ENCODE data around the gene GPR75.

Gene GPR75

DNA sequence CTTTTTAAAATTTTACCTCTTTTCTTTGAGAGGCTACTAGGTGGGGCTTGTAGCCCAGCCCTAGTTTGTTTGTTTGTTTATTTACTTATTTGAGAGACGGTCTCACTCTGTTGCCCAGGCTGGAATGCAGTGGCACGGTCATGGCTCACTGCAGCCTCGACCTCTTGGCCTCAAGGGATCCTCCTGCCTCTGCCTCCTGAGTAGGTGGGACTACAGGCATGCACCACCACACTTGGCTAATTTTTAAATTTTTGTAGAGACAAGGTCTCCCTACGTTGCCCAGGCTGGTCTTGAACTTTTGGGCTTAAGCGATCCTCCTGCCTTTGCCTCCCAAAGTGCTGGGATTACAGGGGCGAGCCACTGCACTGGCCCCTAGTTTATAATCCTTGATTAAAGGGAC is 38.0 kb downstream of the GPR75 start:
- no peak overlapping the region for H2BK12ac ChIP-seq (ENCODE audit: low read length)
- H2AK5ac ChIP-seq (ENCODE audit: low read length) = no peak overlapping the region
- H2AFZ ChIP-seq (ENCODE audit: insufficient read depth, low read length, poor library complexity) = no peak overlapping the region
- H3K9ac ChIP-seq (ENCODE audit: low read length) = no peak overlapping the region
- no peak overlapping the region for H2BK120ac ChIP-seq (ENCODE audit: insufficient read depth, low read length, poor library complexity)
- no peaks in the 10 kb centered on the region for H3K79me2 ChIP-seq (ENCODE audit: control insufficient read depth, insufficient read depth, low read length, poor library complexity)
- no CpG with 5 or more reads among the region's 6 CpGs for WGBS (ENCODE audit: extremely low coverage, insufficient coverage, insufficient read length)
- H3K23ac ChIP-seq (ENCODE audit: low read length) = no peak overlapping the region
- H4K91ac ChIP-seq (ENCODE audit: low read depth, low read length) = no peak overlapping the region
- no peak overlapping the region for H3K4ac ChIP-seq (ENCODE audit: low read depth, low read length)
- H3K79me1 ChIP-seq (ENCODE audit: low read length) = no peaks in the 10 kb centered on the region
- H3K27ac ChIP-seq (ENCODE audit: low read depth, low read length) = no peak overlapping the region
- H3K27me3 ChIP-seq (ENCODE audit: insufficient read depth, low read length) = no peaks in the 10 kb centered on the region
- no peak overlapping the region for H3K14ac ChIP-seq (ENCODE audit: low read length)
- H3K4me1 ChIP-seq (ENCODE audit: control insufficient read depth in 1 of 2, insufficient read depth in 2 of 2, low read length in 2 of 2) = no peaks in the 10 kb centered on the region
- H3K18ac ChIP-seq (ENCODE audit: low read length) = no peak overlapping the region
- H3K4me2 ChIP-seq (ENCODE audit: low read length) = no peak overlapping the region
- no peaks in the 10 kb centered on the region for H3K9me3 ChIP-seq (ENCODE audit: insufficient read depth, low read depth, low read length)
- H3K36me3 ChIP-seq (ENCODE audit: control insufficient read depth in 1 of 2, insufficient read depth in 2 of 2, low read length in 2 of 2) = peaks cover 7 to 8% of the 10 kb centered on the region in 2 experiments
- no peak overlapping the region for H4K12ac ChIP-seq (ENCODE audit: low read depth, low read length)
- no peak overlapping the region for H3K4me3 ChIP-seq (ENCODE audit: low read depth, low read length)
- no peak for DNase-seq
- no peak overlapping the region for H4K8ac ChIP-seq (ENCODE audit: low read depth, low read length)
- no peak overlapping the region for H2BK5ac ChIP-seq (ENCODE audit: low read depth, low read length, poor library complexity)

DNA sequence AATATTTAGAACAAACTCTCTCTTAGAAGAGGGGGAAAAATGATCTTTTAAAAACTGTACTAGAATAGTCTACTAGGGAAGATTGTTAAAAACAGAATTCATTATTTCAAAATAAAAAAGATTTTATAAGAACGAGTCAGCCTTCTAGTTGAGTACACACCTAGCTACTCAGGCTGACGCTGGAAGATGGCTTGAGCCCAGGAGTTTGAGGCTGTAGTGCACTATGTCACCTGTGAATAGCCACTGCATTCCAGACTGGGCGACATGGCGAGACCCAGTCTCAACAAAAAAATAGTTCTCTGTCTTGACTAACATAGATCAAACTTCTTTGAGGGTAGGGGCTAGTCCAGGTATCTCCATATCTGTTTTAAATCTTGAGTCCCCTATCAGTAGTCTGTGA is 39.1 kb downstream of the GPR75 start:
- Histone ChIP-seq H3K27me3 (ENCODE audit: insufficient read depth, low read length) (no peaks in the 10 kb centered on the region), H4K12ac (ENCODE audit: low read depth, low read length) (no peak overlapping the region), H3K27ac (ENCODE audit: low read depth, low read length) (no peak overlapping the region), H2BK120ac (ENCODE audit: insufficient read depth, low read length, poor library complexity) (no peak overlapping the region), H3K4me1 (ENCODE audit: control insufficient read depth in 1 of 2, insufficient read depth in 2 of 2, low read length in 2 of 2) (no peaks in the 10 kb centered on the region), H3K4me2 (ENCODE audit: low read length) (no peak overlapping the region), H4K8ac (ENCODE audit: low read depth, low read length) (no peak overlapping the region), H2AFZ (ENCODE audit: insufficient read depth, low read length, poor library complexity) (no peak overlapping the region), H3K18ac (ENCODE audit: low read length) (no peak overlapping the region), H4K91ac (ENCODE audit: low read depth, low read length) (no peak overlapping the region), H2BK12ac (ENCODE audit: low read length) (no peak overlapping the region), H2AK5ac (ENCODE audit: low read length) (no peak overlapping the region), H3K79me1 (ENCODE audit: low read length) (no peaks in the 10 kb centered on the region), H3K4ac (ENCODE audit: low read depth, low read length) (no peak overlapping the region), H2BK5ac (ENCODE audit: low read depth, low read length, poor library complexity) (no peak overlapping the region), H3K9me3 (ENCODE audit: insufficient read depth, low read depth, low read length) (no peaks in the 10 kb centered on the region), H3K36me3 (ENCODE audit: control insufficient read depth in 1 of 2, insufficient read depth in 2 of 2, low read length in 2 of 2) (peaks cover 10% of the 10 kb centered on the region in 2 experiments), H3K14ac (ENCODE audit: low read length) (no peak overlapping the region), H3K79me2 (ENCODE audit: control insufficient read depth, insufficient read depth, low read length, poor library complexity) (no peaks in the 10 kb centered on the region), H3K9ac (ENCODE audit: low read length) (no peak overlapping the region), H3K23ac (ENCODE audit: low read length) (no peak overlapping the region), H3K4me3 (ENCODE audit: low read depth, low read length) (no peak overlapping the region)
- DNase-seq = no peak
- WGBS (ENCODE audit: extremely low coverage, insufficient coverage, insufficient read length) = no CpG with 5 or more reads among the region's 4 CpGs

DNA sequence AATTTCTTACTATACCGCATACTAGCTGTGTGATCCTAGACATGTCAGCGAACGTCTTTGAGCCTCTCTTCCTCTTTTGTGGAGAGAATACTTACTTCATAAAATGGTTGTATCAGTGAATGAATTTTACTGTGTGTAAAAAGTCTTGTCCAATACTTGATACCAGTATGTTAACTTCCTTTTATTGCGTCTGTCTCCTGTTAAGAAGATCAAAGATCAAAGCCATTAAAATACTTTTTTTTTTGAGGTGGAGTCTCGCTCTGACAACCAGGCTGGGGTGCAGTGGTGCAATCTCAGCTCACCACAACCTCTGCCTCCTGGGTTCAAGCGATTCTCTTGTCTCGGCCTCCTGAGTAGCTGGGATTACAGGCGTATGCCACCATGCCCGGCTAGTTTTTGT is 39.7 kb downstream of the GPR75 start:
- no peak overlapping the region for H3K4ac ChIP-seq (ENCODE audit: low read depth, low read length)
- H3K9ac ChIP-seq (ENCODE audit: low read length) = no peak overlapping the region
- no CpG with 5 or more reads among the region's 9 CpGs for WGBS (ENCODE audit: extremely low coverage, insufficient coverage, insufficient read length)

DNA sequence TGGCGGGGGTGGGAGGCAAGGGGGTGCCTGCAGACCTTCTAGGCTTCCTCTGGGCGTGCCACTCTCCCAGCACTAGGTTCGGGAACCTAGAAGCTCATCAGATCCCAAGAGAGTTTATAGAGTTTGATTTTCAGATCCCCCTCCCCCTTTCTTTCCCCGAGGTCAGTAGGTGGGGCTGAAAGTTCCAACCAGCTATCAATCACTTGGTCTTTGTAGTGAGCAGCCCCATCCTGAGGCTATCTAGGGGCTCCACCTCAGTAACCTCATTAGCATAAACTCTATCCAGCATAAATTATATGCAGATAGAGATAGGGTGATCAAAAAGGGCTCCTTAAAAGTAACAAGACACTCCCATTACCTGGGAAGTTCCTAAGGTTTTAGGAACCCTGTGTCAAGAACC is 40.1 kb downstream of the GPR75 start:
- H3K36me3 ChIP-seq (ENCODE audit: control insufficient read depth in 1 of 2, insufficient read depth in 2 of 2, low read length in 2 of 2) = peaks cover 11 to 12% of the 10 kb centered on the region in 2 experiments
- no peaks in the 10 kb centered on the region for H3K4me1 ChIP-seq (ENCODE audit: control insufficient read depth in 1 of 2, insufficient read depth in 2 of 2, low read length in 2 of 2)
- no peak for DNase-seq
- H3K4ac ChIP-seq (ENCODE audit: low read depth, low read length) = no peak overlapping the region
- no peak overlapping the region for H2BK5ac ChIP-seq (ENCODE audit: low read depth, low read length, poor library complexity)
- H3K79me2 ChIP-seq (ENCODE audit: control insufficient read depth, insufficient read depth, low read length, poor library complexity) = no peaks in the 10 kb centered on the region
- H3K27me3 ChIP-seq (ENCODE audit: insufficient read depth, low read length) = no peaks in the 10 kb centered on the region
- WGBS (ENCODE audit: extremely low coverage, insufficient coverage, insufficient read length) = no CpG with 5 or more reads among the region's 4 CpGs
- no peak overlapping the region for H3K4me2 ChIP-seq (ENCODE audit: low read length)
- no peak overlapping the region for H3K4me3 ChIP-seq (ENCODE audit: low read depth, low read length)
- H4K91ac ChIP-seq (ENCODE audit: low read depth, low read length) = no peak overlapping the region
- no peak overlapping the region for H2BK120ac ChIP-seq (ENCODE audit: insufficient read depth, low read length, poor library complexity)
- H3K79me1 ChIP-seq (ENCODE audit: low read length) = no peaks in the 10 kb centered on the region
- no peak overlapping the region for H2AK5ac ChIP-seq (ENCODE audit: low read length)
- no peak overlapping the region for H3K14ac ChIP-seq (ENCODE audit: low read length)
- no peak overlapping the region for H4K12ac ChIP-seq (ENCODE audit: low read depth, low read length)
- no peak overlapping the region for H2AFZ ChIP-seq (ENCODE audit: insufficient read depth, low read length, poor library complexity)
- H3K18ac ChIP-seq (ENCODE audit: low read length) = no peak overlapping the region
- no peak overlapping the region for H3K9ac ChIP-seq (ENCODE audit: low read length)
- H4K8ac ChIP-seq (ENCODE audit: low read depth, low read length) = no peak overlapping the region
- no peaks in the 10 kb centered on the region for H3K9me3 ChIP-seq (ENCODE audit: insufficient read depth, low read depth, low read length)
- no peak overlapping the region for H3K27ac ChIP-seq (ENCODE audit: low read depth, low read length)
- H3K23ac ChIP-seq (ENCODE audit: low read length) = no peak overlapping the region
- H2BK12ac ChIP-seq (ENCODE audit: low read length) = no peak overlapping the region

More for the DNA sequence above, 39.7 kb downstream of the GPR75 start:
- no peak overlapping the region for H3K14ac ChIP-seq (ENCODE audit: low read length)
- H3K27me3 ChIP-seq (ENCODE audit: insufficient read depth, low read length) = no peaks in the 10 kb centered on the region
- H2AFZ ChIP-seq (ENCODE audit: insufficient read depth, low read length, poor library complexity) = no peak overlapping the region
- H3K79me2 ChIP-seq (ENCODE audit: control insufficient read depth, insufficient read depth, low read length, poor library complexity) = no peaks in the 10 kb centered on the region
- no peak overlapping the region for H3K23ac ChIP-seq (ENCODE audit: low read length)
- no peak overlapping the region for H3K4me2 ChIP-seq (ENCODE audit: low read length)
- no peak overlapping the region for H2AK5ac ChIP-seq (ENCODE audit: low read length)
- H3K36me3 ChIP-seq (ENCODE audit: control insufficient read depth in 1 of 2, insufficient read depth in 2 of 2, low read length in 2 of 2) = peaks cover 10 to 12% of the 10 kb centered on the region in 2 experiments
- no peaks in the 10 kb centered on the region for H3K4me1 ChIP-seq (ENCODE audit: control insufficient read depth in 1 of 2, insufficient read depth in 2 of 2, low read length in 2 of 2)
- H3K9me3 ChIP-seq (ENCODE audit: insufficient read depth, low read depth, low read length) = no peaks in the 10 kb centered on the region
- no peak for DNase-seq
- no peak overlapping the region for H2BK120ac ChIP-seq (ENCODE audit: insufficient read depth, low read length, poor library complexity)
- no peak overlapping the region for H4K91ac ChIP-seq (ENCODE audit: low read depth, low read length)
- no peak overlapping the region for H2BK12ac ChIP-seq (ENCODE audit: low read length)
- no peaks in the 10 kb centered on the region for H3K79me1 ChIP-seq (ENCODE audit: low read length)
- H3K4me3 ChIP-seq (ENCODE audit: low read depth, low read length) = no peak overlapping the region
- H3K18ac ChIP-seq (ENCODE audit: low read length) = no peak overlapping the region
- no peak overlapping the region for H2BK5ac ChIP-seq (ENCODE audit: low read depth, low read length, poor library complexity)
- no peak overlapping the region for H3K27ac ChIP-seq (ENCODE audit: low read depth, low read length)
- no peak overlapping the region for H4K8ac ChIP-seq (ENCODE audit: low read depth, low read length)
- H4K12ac ChIP-seq (ENCODE audit: low read depth, low read length) = no peak overlapping the region

Data from trophoblast cell (in vitro differentiated cells and primary cell).